Transverse colon (tissue), 3 donors: ENCODE results near the gene CYP4A22.
"Not testable (repeated sequence)": the region's sequence is repeated elsewhere in the genome, so short reads cannot be mapped to it uniquely, and the experiment has no call there.

Source experiments
- POLR2A ChIP-seq: fragments of 450-650 bp; IDR thresholded peaks from one replicate; pipeline ENCODE4 v1.6.1; 2016; ENCODE audit warnings: antibody characterized with exemption, mild to moderate bottlenecking, moderate library complexity
- TF ChIP-seq, protein P1 (sequence below), 5 experiments: fragments of 200-600 bp in 3 of 5; fragments of 450-650 bp in 2 of 5; sonication (generic) in 3 of 5; IDR thresholded peaks; 1 replicate in 2 of 5; 2 replicates in 3 of 5; pipeline ENCODE4 v1.5.1; 2016 to 2017; ENCODE audit warnings: antibody characterized with exemption in 5 of 5, inconsistent platforms in 3 of 5, mild to moderate bottlenecking in 2 of 5, moderate library complexity in 1 of 5

DNA sequence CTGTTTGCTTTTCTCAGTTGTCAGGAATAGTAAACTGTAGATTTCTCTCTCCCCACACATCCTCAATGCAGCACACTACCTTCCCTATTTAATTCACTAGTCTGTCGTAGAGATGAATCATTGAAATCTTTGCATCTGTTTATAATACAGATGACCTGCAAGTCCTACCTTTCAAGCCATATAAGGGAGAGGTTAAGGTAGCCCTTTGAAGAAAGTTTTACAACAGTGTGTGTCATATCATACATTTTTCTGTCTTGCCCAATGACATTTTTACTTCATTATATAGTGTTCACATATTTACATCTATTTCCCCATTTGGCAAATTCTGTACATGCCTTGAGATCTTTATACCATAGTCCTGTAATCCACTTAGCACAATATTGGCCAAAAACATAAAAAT is 9.3 kb downstream of the CYP4A22 start:
- TF ChIP-seq, protein P1, sequence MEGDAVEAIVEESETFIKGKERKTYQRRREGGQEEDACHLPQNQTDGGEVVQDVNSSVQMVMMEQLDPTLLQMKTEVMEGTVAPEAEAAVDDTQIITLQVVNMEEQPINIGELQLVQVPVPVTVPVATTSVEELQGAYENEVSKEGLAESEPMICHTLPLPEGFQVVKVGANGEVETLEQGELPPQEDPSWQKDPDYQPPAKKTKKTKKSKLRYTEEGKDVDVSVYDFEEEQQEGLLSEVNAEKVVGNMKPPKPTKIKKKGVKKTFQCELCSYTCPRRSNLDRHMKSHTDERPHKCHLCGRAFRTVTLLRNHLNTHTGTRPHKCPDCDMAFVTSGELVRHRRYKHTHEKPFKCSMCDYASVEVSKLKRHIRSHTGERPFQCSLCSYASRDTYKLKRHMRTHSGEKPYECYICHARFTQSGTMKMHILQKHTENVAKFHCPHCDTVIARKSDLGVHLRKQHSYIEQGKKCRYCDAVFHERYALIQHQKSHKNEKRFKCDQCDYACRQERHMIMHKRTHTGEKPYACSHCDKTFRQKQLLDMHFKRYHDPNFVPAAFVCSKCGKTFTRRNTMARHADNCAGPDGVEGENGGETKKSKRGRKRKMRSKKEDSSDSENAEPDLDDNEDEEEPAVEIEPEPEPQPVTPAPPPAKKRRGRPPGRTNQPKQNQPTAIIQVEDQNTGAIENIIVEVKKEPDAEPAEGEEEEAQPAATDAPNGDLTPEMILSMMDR (IDR thresholded peaks at IDR 0.05) = not testable (repeated sequence)
- not testable (repeated sequence) for TF ChIP-seq POLR2A
